Activated T-helper 9 cell treated with anti-CD3 and anti-CD28 coated beads, Interleukin-2, amount 50 U/mL, for 16 hours (primary cell): Measurements from ENCODE around the gene PLPPR1.
"Not testable (repeated sequence)": the region's sequence is repeated elsewhere in the genome, so short reads cannot be mapped to it uniquely, and the experiment has no call there.

Source experiments
- DNase-seq: peaks from one replicate; pipeline ENCODE4 v3.0.0-alpha.2; 2020; ENCODE audit warnings: low read depth

The PLPPR1 gene

GRCh38 chr9:101126556-101126955 is 98.0 kb downstream of the PLPPR1 start:
- no peak for DNase-seq

- not testable (repeated sequence) for DNase-seq
Observed at GRCh38 chr9:101127369-101127768, 98.8 kb downstream of the PLPPR1 start.

- DNase-seq, result no peak
Observed at GRCh38 chr9:101128623-101129022, 100.1 kb downstream of the PLPPR1 start.

- DNase-seq, result no peak
Observed at GRCh38 chr9:101130054-101130453, 101.5 kb downstream of the PLPPR1 start.

- no peak for DNase-seq
Observed at GRCh38 chr9:101131326-101131725, 102.8 kb downstream of the PLPPR1 start.

- DNase-seq, result no peak
Observed at GRCh38 chr9:101132801-101133200, 104.3 kb downstream of the PLPPR1 start.

- no peak for DNase-seq
Observed at GRCh38 chr9:101138509-101138908, 110.0 kb downstream of the PLPPR1 start.

- DNase-seq, result no peak
Observed at GRCh38 chr9:101139082-101139481, 110.6 kb downstream of the PLPPR1 start.

- no peak for DNase-seq
Observed at GRCh38 chr9:101140764-101141163, 112.2 kb downstream of the PLPPR1 start.

- DNase-seq, result no peak
Observed at GRCh38 chr9:101146508-101146907, 118.0 kb downstream of the PLPPR1 start.

- no peak for DNase-seq
Observed at GRCh38 chr9:101148344-101148743, 119.8 kb downstream of the PLPPR1 start.

- no peak for DNase-seq
Observed at GRCh38 chr9:101158361-101158760, 129.8 kb downstream of the PLPPR1 start.

GRCh38 chr9:101162231-101162630 is 133.7 kb downstream of the PLPPR1 start:
- DNase-seq, result no peak

GRCh38 chr9:101165131-101165530 is 136.6 kb downstream of the PLPPR1 start:
- DNase-seq, result no peak

- DNase-seq, result no peak
Observed at GRCh38 chr9:101167490-101168134, 139.1 kb downstream of the PLPPR1 start.

GRCh38 chr9:101172616-101173015 is 144.1 kb downstream of the PLPPR1 start:
- no peak for DNase-seq

- no peak for DNase-seq
Observed at GRCh38 chr9:101173907-101174306, 145.4 kb downstream of the PLPPR1 start.

- no peak for DNase-seq
Observed at GRCh38 chr9:101176384-101176783, 147.9 kb downstream of the PLPPR1 start.

- DNase-seq, result no peak
Observed at GRCh38 chr9:101184813-101185278, 156.3 kb downstream of the PLPPR1 start.

- no peak for DNase-seq
Observed at GRCh38 chr9:101191723-101192122, 163.2 kb downstream of the PLPPR1 start.

GRCh38 chr9:101197026-101197425 is 168.5 kb downstream of the PLPPR1 start:
- no peak for DNase-seq

GRCh38 chr9:101200852-101201251 is 172.3 kb downstream of the PLPPR1 start:
- DNase-seq, result no peak

GRCh38 chr9:101201630-101202029 is 173.1 kb downstream of the PLPPR1 start:
- DNase-seq, result no peak

GRCh38 chr9:101209670-101210069 is 181.1 kb downstream of the PLPPR1 start:
- no peak for DNase-seq
